B cell (primary cell): ENCODE measurements around the gene LMX1B. TPM values are rescaled to one million over a fixed set of nuclear protein-coding genes. Genes with fewer than 3 reads are reported as not detected.

ENCODE experiments used
- ATAC-seq: fragments of 200-7000 bp; cut with Tn5 transposase; one replicate; pipeline ENCODE4 v1.10.0; 2021; ENCODE audit warnings: low read depth, mild to moderate bottlenecking, moderate number of reproducible peaks, moderate library complexity
- CTCF ChIA-PET: fragments of 350-600 bp; sonication (Branson Sonifier 250); formaldehyde crosslinking; loops from one replicate; lab custom pipeline; 2021; ENCODE audit warnings: antibody characterized with exemption, inconsistent platforms; lab: Charles Lee
- POLR2A ChIA-PET: fragments of 350-600 bp; sonication (Branson Sonifier 250); formaldehyde crosslinking; loops from one replicate; lab custom pipeline; 2021; ENCODE audit warnings: antibody characterized with exemption; lab: Charles Lee
- DNase-seq: peaks from one replicate; pipeline ENCODE4 v3.0.0; 2013
- H2AFZ ChIP-seq: 2 replicates; pipeline ENCODE4 v1.6.1; 2012; ENCODE audit warnings: mild to moderate bottlenecking, low read depth, low read length; ENCODE audit not compliant: insufficient read depth, poor library complexity, severe bottlenecking
- H3K27ac ChIP-seq, 2 donors: 1 replicate in 1 of 2; 2 replicates in 1 of 2; pipeline ENCODE4 v1.5.1; 2012 to 2013; ENCODE audit warnings: low read length in 2 of 2, mild to moderate bottlenecking in 2 of 2, moderate library complexity in 1 of 2
- H3K27me3 ChIP-seq, 4 experiments: fragments of 200-600 bp in 1 of 4; sonication (generic) in 1 of 4; replicated peaks in 1 of 4; 1 replicate in 2 of 4; 2 replicates in 2 of 4; pipeline versions ENCODE4 v1.6.1 to v1.7.0; 2013 to 2016; ENCODE audit warnings: low read length in 3 of 4, mild to moderate bottlenecking in 2 of 4, mixed read lengths in 1 of 4, moderate library complexity in 1 of 4; ENCODE audit not compliant: insufficient read depth in 4 of 4, control insufficient read depth in 3 of 4; ENCODE audit errors: control extremely low read depth in 1 of 4
- H3K36me3 ChIP-seq, 2 experiments: replicated peaks in 1 of 2; 1 replicate in 1 of 2; 2 replicates in 1 of 2; pipeline versions ENCODE4 v1.6.1 to v1.7.1; 2013; ENCODE audit warnings: low read length in 1 of 2; ENCODE audit not compliant: insufficient read depth in 2 of 2, control insufficient read depth in 1 of 2; ENCODE audit errors: control extremely low read depth in 1 of 2, extremely low read depth in 1 of 2
- H3K4me1 ChIP-seq, 2 donors: fragments of 200-600 bp in 1 of 2; sonication (generic) in 1 of 2; 1 replicate in 1 of 2; 2 replicates in 1 of 2; pipeline versions ENCODE4 v1.5.1 to v1.6.1; 2013 to 2017; ENCODE audit warnings: low read length in 2 of 2; ENCODE audit not compliant: control insufficient read depth in 2 of 2, insufficient read depth in 2 of 2
- H3K4me2 ChIP-seq: replicated peaks from 2 replicates; pipeline ENCODE3; 2012; ENCODE audit warnings: mild to moderate bottlenecking, low read depth, low read length; ENCODE audit not compliant: poor library complexity, severe bottlenecking
- H3K4me3 ChIP-seq, 5 experiments: fragments of 200-600 bp in 1 of 5; sonication (generic) in 1 of 5; 1 replicate in 3 of 5; 2 replicates in 2 of 5; pipeline versions ENCODE4 v1.5.1 to v1.7.0; 2011 to 2016; ENCODE audit warnings: low read length in 4 of 5, mild to moderate bottlenecking in 4 of 5, low read depth in 2 of 5, control low read depth in 1 of 5, moderate library complexity in 1 of 5; ENCODE audit not compliant: insufficient read depth in 1 of 5; ENCODE audit errors: control extremely low read depth in 1 of 5, extremely low read depth in 1 of 5
- H3K79me2 ChIP-seq: fragments of 200-600 bp; sonication (generic); one replicate; pipeline ENCODE4 v1.6.0; 2016; ENCODE audit warnings: low read length; ENCODE audit not compliant: control insufficient read depth, insufficient read depth
- H3K9ac ChIP-seq: fragments of 200-600 bp; sonication (generic); 2 replicates; pipeline ENCODE4 v1.6.1; 2017; ENCODE audit warnings: mild to moderate bottlenecking, low read length, moderate library complexity
- H3K9me3 ChIP-seq, 3 donors: one replicate each; pipeline versions ENCODE4 v1.6.1 to v1.7.1; 2013; ENCODE audit warnings: low read length in 2 of 3; ENCODE audit not compliant: control insufficient read depth in 2 of 3, insufficient read depth in 1 of 3; ENCODE audit errors: control extremely low read depth in 1 of 3
- H4K20me1 ChIP-seq: 2 replicates; pipeline ENCODE4 v1.6.0; 2012; ENCODE audit warnings: mild to moderate bottlenecking, low read length; ENCODE audit not compliant: insufficient read depth, control insufficient read depth, poor library complexity, severe bottlenecking
- H3K27ac Mint-ChIP-seq: one replicate; pipeline ENCODE4 v1.8.0; 2021; ENCODE audit warnings: mixed read lengths
- H3K27me3 Mint-ChIP-seq: one replicate; pipeline ENCODE4 v1.8.0; 2021; ENCODE audit warnings: mixed read lengths
- H3K4me1 Mint-ChIP-seq: one replicate; pipeline ENCODE4 v1.8.0; 2021; ENCODE audit warnings: mixed read lengths
- H3K4me3 Mint-ChIP-seq: one replicate; pipeline ENCODE4 v1.8.0; 2021; ENCODE audit warnings: mixed read lengths
- H3K9me3 Mint-ChIP-seq: one replicate; pipeline ENCODE4 v1.8.0; 2022; ENCODE audit warnings: mixed read lengths; ENCODE audit not compliant: insufficient read depth
- CTCF ChIP-seq: fragments of 200-600 bp; IDR thresholded peaks from one replicate; pipeline ENCODE4 v1.8.0; 2022; ENCODE audit warnings: antibody characterized with exemption, mild to moderate bottlenecking
- EZH2 ChIP-seq: IDR thresholded peaks from 2 replicates; pipeline ENCODE4 v1.6.1; 2012; ENCODE audit warnings: borderline replicate concordance, low read depth, mild to moderate bottlenecking, moderate library complexity, low read length; ENCODE audit not compliant: insufficient read depth, poor library complexity, severe bottlenecking
- WGBS: methylation state at CpG from one replicate; pipeline ENCODE4 v1.1.5; 2013; ENCODE audit warnings: missing lambda C conversion rate; ENCODE audit not compliant: insufficient coverage; 5-methylcytosine and 5-hydroxymethylcytosine counted together
- intact Hi-C: fragments of 100-400 bp; cut with micrococcal nuclease; formaldehyde crosslinking; loops from one replicate; pipeline ENCODE4 v1.10.0; 2022
- polyA plus RNA-seq: library from polyadenylated mRNA; depleted of rRNA; stranded (reverse); fragments of >200 nt; gene quantifications from 2 replicates; pipeline ENCODE4 v1.2.3, GENCODE V29; 2012
- total RNA-seq, 2 donors: library from RNA; stranded (reverse); fragments of 120-200 nt in 1 of 2; gene quantifications; 1 replicate in 1 of 2; 2 replicates in 1 of 2; pipeline versions ENCODE4 v1.2.3 to v1.2.4, GENCODE V29; 2013 to 2022

Gene LMX1B
- total and polyA plus RNA-seq, 2 donors (not counting 1 experiment from before 2014, with no cell fraction given) = not detected

GRCh38 chr9:126643945-126644527 is 30.3 kb downstream of the LMX1B start:
- intact Hi-C loops = no loop called here
- Mint-ChIP-seq H3K4me3 (no peak overlapping the region), H3K27me3 (peaks cover 76% of the 10 kb centered on the region), H3K27ac (no peak overlapping the region), H3K9me3 (no peaks in the 10 kb centered on the region), H3K4me1 (no peaks in the 10 kb centered on the region)
- no peaks in the 10 kb centered on the region for H3K4me1 ChIP-seq
- ChIA-PET POLR2A (interaction anchor here (0.6 kb wide), 1 partner anchor 89 kb away, joined by 9 read pairs; no protein-coding TSS in a partner anchor), CTCF (no interaction called here)
- no peaks in the 10 kb centered on the region for H3K9me3 ChIP-seq
- ATAC-seq = no peak
- no peak for TF ChIP-seq EZH2
- DNase-seq = no peak
- no peaks in the 10 kb centered on the region for H4K20me1 ChIP-seq
- no peaks in the 10 kb centered on the region for H3K36me3 ChIP-seq
- no peaks in the 10 kb centered on the region for H3K79me2 ChIP-seq
- no peak overlapping the region for H3K9ac ChIP-seq
- H2AFZ ChIP-seq = no peak overlapping the region
- H3K4me3 ChIP-seq = no peak overlapping the region
- peaks cover 0 to 58% (median 13%) of the 10 kb centered on the region in 4 experiments for H3K27me3 ChIP-seq
- WGBS = 44% methylated on average over 10 of the region's 16 CpGs
- no peak overlapping the region for H3K4me2 ChIP-seq
- no peak overlapping the region for H3K27ac ChIP-seq

GRCh38 chr9:126646162-126646561 is 32.4 kb downstream of the LMX1B start:
- intact Hi-C loops = no loop called here
- Mint-ChIP-seq H3K4me3 (no peak overlapping the region), H3K27me3 (peaks cover 78% of the 10 kb centered on the region), H3K4me1 (no peaks in the 10 kb centered on the region), H3K27ac (no peak overlapping the region), H3K9me3 (no peaks in the 10 kb centered on the region)
- Histone ChIP-seq H3K9me3 (no peaks in the 10 kb centered on the region), H3K9ac (no peak overlapping the region), H3K36me3 (no peaks in the 10 kb centered on the region), H3K79me2 (no peaks in the 10 kb centered on the region), H2AFZ (no peak overlapping the region), H3K4me1 (no peaks in the 10 kb centered on the region), H3K27ac (no peak overlapping the region), H3K4me2 (no peak overlapping the region), H3K4me3 (no peak overlapping the region), H4K20me1 (no peaks in the 10 kb centered on the region), H3K27me3 (peaks cover 0 to 54% (median 10%) of the 10 kb centered on the region in 4 experiments)
- DNase-seq (no peak), ATAC-seq (no peak)
- 62% methylated on average over 3 of the region's 4 CpGs for WGBS
- ChIA-PET CTCF (interaction anchor here (0.8 kb wide), 1 partner anchor 86 kb away, joined by 3 read pairs; no protein-coding TSS in a partner anchor), POLR2A (no interaction called here)
- TF ChIP-seq CTCF = no peak
- no peak for TF ChIP-seq EZH2
